ENCODE data around the gene CDH16. TPM values are rescaled to one million over a fixed set of nuclear protein-coding genes. Genes with fewer than 3 reads are reported as not detected.

The CDH16 gene
- total RNA-seq, 1 donor from 2014 or later = 0.33 TPM

DNA sequence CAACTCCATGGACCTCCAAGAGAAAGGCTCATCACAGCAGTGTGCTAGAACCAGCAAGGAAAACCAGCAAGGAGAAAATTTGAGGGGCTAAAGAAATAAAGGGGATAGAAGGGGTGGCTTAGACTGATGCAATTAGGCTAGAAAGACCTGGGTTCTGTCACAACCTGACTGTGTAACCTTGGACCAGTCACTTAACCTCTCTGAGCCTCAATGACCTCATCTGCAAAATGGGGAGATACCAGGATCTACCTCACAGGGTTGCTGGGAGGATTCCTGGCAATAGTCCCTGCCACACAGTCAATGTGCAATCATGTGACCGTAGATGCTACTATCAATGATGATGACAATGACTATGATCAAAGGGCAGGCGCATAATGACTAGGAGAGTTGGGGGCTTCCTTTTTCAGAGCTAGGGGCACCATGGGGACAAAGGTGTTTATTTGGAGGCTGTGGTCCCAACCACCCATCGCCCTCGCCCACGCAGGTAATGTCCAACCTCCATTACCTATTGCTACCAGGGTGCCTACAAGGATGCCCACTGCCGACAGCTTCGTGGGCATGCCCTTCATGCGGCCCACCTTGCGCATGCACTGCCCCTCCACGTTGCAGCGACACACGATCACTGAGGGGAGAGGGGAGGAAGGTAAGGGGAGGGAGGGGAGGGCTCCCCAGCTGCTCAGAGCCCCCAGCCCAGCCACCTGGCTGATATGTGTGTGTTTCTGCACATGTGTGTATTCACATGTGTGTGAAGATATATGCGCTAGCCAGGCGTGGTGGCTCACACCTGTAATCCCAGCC is 9.7 kb downstream of the CDH16 start:
- Histone ChIP-seq H3K36me3 (ENCODE audit: control insufficient read depth, insufficient read depth, low read length) (no peaks in the 10 kb centered on the region), H3K27me3 (ENCODE audit: control insufficient read depth, insufficient read depth, low read length) (no peaks in the 10 kb centered on the region), H3K4me3 (ENCODE audit: low read depth, low read length) (no peak overlapping the region)
- no peak for DNase-seq (ENCODE audit: low read depth)
- TF ChIP-seq, protein P1, sequence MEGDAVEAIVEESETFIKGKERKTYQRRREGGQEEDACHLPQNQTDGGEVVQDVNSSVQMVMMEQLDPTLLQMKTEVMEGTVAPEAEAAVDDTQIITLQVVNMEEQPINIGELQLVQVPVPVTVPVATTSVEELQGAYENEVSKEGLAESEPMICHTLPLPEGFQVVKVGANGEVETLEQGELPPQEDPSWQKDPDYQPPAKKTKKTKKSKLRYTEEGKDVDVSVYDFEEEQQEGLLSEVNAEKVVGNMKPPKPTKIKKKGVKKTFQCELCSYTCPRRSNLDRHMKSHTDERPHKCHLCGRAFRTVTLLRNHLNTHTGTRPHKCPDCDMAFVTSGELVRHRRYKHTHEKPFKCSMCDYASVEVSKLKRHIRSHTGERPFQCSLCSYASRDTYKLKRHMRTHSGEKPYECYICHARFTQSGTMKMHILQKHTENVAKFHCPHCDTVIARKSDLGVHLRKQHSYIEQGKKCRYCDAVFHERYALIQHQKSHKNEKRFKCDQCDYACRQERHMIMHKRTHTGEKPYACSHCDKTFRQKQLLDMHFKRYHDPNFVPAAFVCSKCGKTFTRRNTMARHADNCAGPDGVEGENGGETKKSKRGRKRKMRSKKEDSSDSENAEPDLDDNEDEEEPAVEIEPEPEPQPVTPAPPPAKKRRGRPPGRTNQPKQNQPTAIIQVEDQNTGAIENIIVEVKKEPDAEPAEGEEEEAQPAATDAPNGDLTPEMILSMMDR (IDR thresholded peaks at IDR 0.05; ENCODE audit: insufficient read depth, low read length, poor library complexity, severe bottlenecking) = no peak

GRCh38 chr16:66908116-66908515 is 10.6 kb downstream of the CDH16 start:
- Histone ChIP-seq H3K4me3 (ENCODE audit: low read depth, low read length) (no peak overlapping the region), H3K27me3 (ENCODE audit: control insufficient read depth, insufficient read depth, low read length) (no peaks in the 10 kb centered on the region), H3K36me3 (ENCODE audit: control insufficient read depth, insufficient read depth, low read length) (no peaks in the 10 kb centered on the region)
- TF ChIP-seq, protein P1 (IDR thresholded peaks at IDR 0.05; ENCODE audit: insufficient read depth, low read length, poor library complexity, severe bottlenecking) = no peak
- DNase-seq (ENCODE audit: low read depth) = no peak

- Histone ChIP-seq H3K36me3 (ENCODE audit: control insufficient read depth, insufficient read depth, low read length) (no peaks in the 10 kb centered on the region), H3K4me3 (ENCODE audit: low read depth, low read length) (no peak overlapping the region), H3K27me3 (ENCODE audit: control insufficient read depth, insufficient read depth, low read length) (no peaks in the 10 kb centered on the region)
- no peak for DNase-seq (ENCODE audit: low read depth)
- TF ChIP-seq, protein P1 (IDR thresholded peaks at IDR 0.05; ENCODE audit: insufficient read depth, low read length, poor library complexity, severe bottlenecking) = no peak
Measured at GRCh38 chr16:66906916-66907836, 11.5 kb downstream of the CDH16 start.

- DNase-seq (ENCODE audit: low read depth) = no peak
- TF ChIP-seq, protein P1 (IDR thresholded peaks at IDR 0.05; ENCODE audit: insufficient read depth, low read length, poor library complexity, severe bottlenecking) = no peak
- Histone ChIP-seq H3K27me3 (ENCODE audit: control insufficient read depth, insufficient read depth, low read length) (no peaks in the 10 kb centered on the region), H3K4me3 (ENCODE audit: low read depth, low read length) (no peak overlapping the region), H3K36me3 (ENCODE audit: control insufficient read depth, insufficient read depth, low read length) (no peaks in the 10 kb centered on the region)
Measured at GRCh38 chr16:66905633-66906539, 12.8 kb downstream of the CDH16 start.

- no peak for DNase-seq (ENCODE audit: low read depth)
- Histone ChIP-seq H3K27me3 (ENCODE audit: control insufficient read depth, insufficient read depth, low read length) (no peaks in the 10 kb centered on the region), H3K4me3 (ENCODE audit: low read depth, low read length) (no peak overlapping the region), H3K36me3 (ENCODE audit: control insufficient read depth, insufficient read depth, low read length) (no peaks in the 10 kb centered on the region)
- TF ChIP-seq, protein P1 (IDR thresholded peaks at IDR 0.05; ENCODE audit: insufficient read depth, low read length, poor library complexity, severe bottlenecking) = no peak
Measured at GRCh38 chr16:66904846-66905632, 13.6 kb downstream of the CDH16 start.
